ENCODE measurements around the gene NOVA1.
"Not testable (repeated sequence)": the region's sequence is repeated elsewhere in the genome, so short reads cannot be mapped to it uniquely, and the experiment has no call there.

The NOVA1 gene
- 0 reads per million in 3 donors for total RNA-seq

- no peaks in the 10 kb centered on the region for H3K36me3 ChIP-seq (ENCODE audit: control insufficient read depth, insufficient read depth, low read length)
- H3K9me3 ChIP-seq (ENCODE audit: control insufficient read depth, low read length), result no peaks in the 10 kb centered on the region
- H3K27ac ChIP-seq (ENCODE audit: insufficient read depth, low read length, poor library complexity, severe bottlenecking), result no peak within 1 kb of the TSS
- H3K4me3 ChIP-seq (ENCODE audit: insufficient read depth, low read depth, low read length, poor library complexity, severe bottlenecking), result no peak within 1 kb of the TSS
- no peaks in the 10 kb centered on the region for H3K27me3 ChIP-seq (replicated peaks; ENCODE audit: control insufficient read depth, insufficient read depth, low read length, poor library complexity, severe bottlenecking)
- H3K4me1 ChIP-seq (ENCODE audit: control insufficient read depth, insufficient read depth, low read length, poor library complexity, severe bottlenecking), result no peaks in the 10 kb centered on the region
- no peak for DNase-seq
Measured at GRCh38 chr14:26597589-26598080, at the start of gene NOVA1. NOVA1 (minus strand) TSS chr14:26598033; CDS start chr14:26597436, 597 bp downstream.

GRCh38 chr14:26645057-26645456 lies 47.2 kb upstream of the NOVA1 start:
- not testable (repeated sequence) for H3K27me3 ChIP-seq (replicated peaks; ENCODE audit: control insufficient read depth, insufficient read depth, low read length, poor library complexity, severe bottlenecking); H3K27ac ChIP-seq (ENCODE audit: insufficient read depth, low read length, poor library complexity, severe bottlenecking); H3K4me3 ChIP-seq (ENCODE audit: insufficient read depth, low read depth, low read length, poor library complexity, severe bottlenecking); H3K9me3 ChIP-seq (ENCODE audit: control insufficient read depth, low read length); DNase-seq; H3K36me3 ChIP-seq (ENCODE audit: control insufficient read depth, insufficient read depth, low read length); H3K4me1 ChIP-seq (ENCODE audit: control insufficient read depth, insufficient read depth, low read length, poor library complexity, severe bottlenecking)

- no peak for DNase-seq
- no peaks in the 10 kb centered on the region for H3K4me1 ChIP-seq (ENCODE audit: control insufficient read depth, insufficient read depth, low read length, poor library complexity, severe bottlenecking)
- no peak overlapping the region for H3K4me3 ChIP-seq (ENCODE audit: insufficient read depth, low read depth, low read length, poor library complexity, severe bottlenecking)
- no peaks in the 10 kb centered on the region for H3K36me3 ChIP-seq (ENCODE audit: control insufficient read depth, insufficient read depth, low read length)
- no peaks in the 10 kb centered on the region for H3K27me3 ChIP-seq (replicated peaks; ENCODE audit: control insufficient read depth, insufficient read depth, low read length, poor library complexity, severe bottlenecking)
- no peaks in the 10 kb centered on the region for H3K9me3 ChIP-seq (ENCODE audit: control insufficient read depth, low read length)
- no peak overlapping the region for H3K27ac ChIP-seq (ENCODE audit: insufficient read depth, low read length, poor library complexity, severe bottlenecking)
Measured at GRCh38 chr14:26636561-26636960, 38.7 kb upstream of the NOVA1 start.

- H3K4me3 ChIP-seq (ENCODE audit: insufficient read depth, low read depth, low read length, poor library complexity, severe bottlenecking); H3K36me3 ChIP-seq (ENCODE audit: control insufficient read depth, insufficient read depth, low read length); H3K27ac ChIP-seq (ENCODE audit: insufficient read depth, low read length, poor library complexity, severe bottlenecking); DNase-seq; H3K4me1 ChIP-seq (ENCODE audit: control insufficient read depth, insufficient read depth, low read length, poor library complexity, severe bottlenecking); H3K9me3 ChIP-seq (ENCODE audit: control insufficient read depth, low read length); H3K27me3 ChIP-seq (replicated peaks; ENCODE audit: control insufficient read depth, insufficient read depth, low read length, poor library complexity, severe bottlenecking): not testable (repeated sequence)
Measured at GRCh38 chr14:26634946-26635345, 37.1 kb upstream of the NOVA1 start.

- no peaks in the 10 kb centered on the region for H3K4me1 ChIP-seq (ENCODE audit: control insufficient read depth, insufficient read depth, low read length, poor library complexity, severe bottlenecking)
- H3K4me3 ChIP-seq (ENCODE audit: insufficient read depth, low read depth, low read length, poor library complexity, severe bottlenecking), result no peak overlapping the region
- DNase-seq, result no peak
- no peaks in the 10 kb centered on the region for H3K27me3 ChIP-seq (replicated peaks; ENCODE audit: control insufficient read depth, insufficient read depth, low read length, poor library complexity, severe bottlenecking)
- no peaks in the 10 kb centered on the region for H3K36me3 ChIP-seq (ENCODE audit: control insufficient read depth, insufficient read depth, low read length)
- no peaks in the 10 kb centered on the region for H3K9me3 ChIP-seq (ENCODE audit: control insufficient read depth, low read length)
- no peak overlapping the region for H3K27ac ChIP-seq (ENCODE audit: insufficient read depth, low read length, poor library complexity, severe bottlenecking)
Measured at GRCh38 chr14:26626256-26626655, 28.4 kb upstream of the NOVA1 start.

- Histone ChIP-seq H3K9me3 (ENCODE audit: control insufficient read depth, low read length) (no peaks in the 10 kb centered on the region), H3K4me1 (ENCODE audit: control insufficient read depth, insufficient read depth, low read length, poor library complexity, severe bottlenecking) (no peaks in the 10 kb centered on the region), H3K36me3 (ENCODE audit: control insufficient read depth, insufficient read depth, low read length) (no peaks in the 10 kb centered on the region), H3K4me3 (ENCODE audit: insufficient read depth, low read depth, low read length, poor library complexity, severe bottlenecking) (no peak overlapping the region), H3K27me3 (replicated peaks; ENCODE audit: control insufficient read depth, insufficient read depth, low read length, poor library complexity, severe bottlenecking) (no peaks in the 10 kb centered on the region), H3K27ac (ENCODE audit: insufficient read depth, low read length, poor library complexity, severe bottlenecking) (no peak overlapping the region)
- no peak for DNase-seq
Measured at GRCh38 chr14:26622611-26623010, 24.8 kb upstream of the NOVA1 start.

- Histone ChIP-seq H3K36me3 (ENCODE audit: control insufficient read depth, insufficient read depth, low read length) (no peaks in the 10 kb centered on the region), H3K27me3 (replicated peaks; ENCODE audit: control insufficient read depth, insufficient read depth, low read length, poor library complexity, severe bottlenecking) (no peaks in the 10 kb centered on the region), H3K4me1 (ENCODE audit: control insufficient read depth, insufficient read depth, low read length, poor library complexity, severe bottlenecking) (no peaks in the 10 kb centered on the region), H3K27ac (ENCODE audit: insufficient read depth, low read length, poor library complexity, severe bottlenecking) (no peak overlapping the region), H3K4me3 (ENCODE audit: insufficient read depth, low read depth, low read length, poor library complexity, severe bottlenecking) (no peak overlapping the region), H3K9me3 (ENCODE audit: control insufficient read depth, low read length) (no peaks in the 10 kb centered on the region)
- no peak for DNase-seq
Measured at GRCh38 chr14:26621807-26622560, 24.2 kb upstream of the NOVA1 start.

GRCh38 chr14:26621364-26621763 lies 23.5 kb upstream of the NOVA1 start:
- no peak overlapping the region for H3K27ac ChIP-seq (ENCODE audit: insufficient read depth, low read length, poor library complexity, severe bottlenecking)
- no peaks in the 10 kb centered on the region for H3K9me3 ChIP-seq (ENCODE audit: control insufficient read depth, low read length)
- no peaks in the 10 kb centered on the region for H3K4me1 ChIP-seq (ENCODE audit: control insufficient read depth, insufficient read depth, low read length, poor library complexity, severe bottlenecking)
- DNase-seq, result no peak
- H3K36me3 ChIP-seq (ENCODE audit: control insufficient read depth, insufficient read depth, low read length), result no peaks in the 10 kb centered on the region
- no peak overlapping the region for H3K4me3 ChIP-seq (ENCODE audit: insufficient read depth, low read depth, low read length, poor library complexity, severe bottlenecking)
- H3K27me3 ChIP-seq (replicated peaks; ENCODE audit: control insufficient read depth, insufficient read depth, low read length, poor library complexity, severe bottlenecking), result no peaks in the 10 kb centered on the region

- no peaks in the 10 kb centered on the region for H3K36me3 ChIP-seq (ENCODE audit: control insufficient read depth, insufficient read depth, low read length)
- DNase-seq, result no peak
Measured at GRCh38 chr14:26611259-26611658, 13.4 kb upstream of the NOVA1 start.

GRCh38 chr14:26606729-26607312 lies 9.0 kb upstream of the NOVA1 start:
- Histone ChIP-seq H3K27ac (ENCODE audit: insufficient read depth, low read length, poor library complexity, severe bottlenecking) (no peak overlapping the region), H3K4me1 (ENCODE audit: control insufficient read depth, insufficient read depth, low read length, poor library complexity, severe bottlenecking) (no peaks in the 10 kb centered on the region), H3K9me3 (ENCODE audit: control insufficient read depth, low read length) (no peaks in the 10 kb centered on the region), H3K27me3 (replicated peaks; ENCODE audit: control insufficient read depth, insufficient read depth, low read length, poor library complexity, severe bottlenecking) (no peaks in the 10 kb centered on the region), H3K36me3 (ENCODE audit: control insufficient read depth, insufficient read depth, low read length) (no peaks in the 10 kb centered on the region), H3K4me3 (ENCODE audit: insufficient read depth, low read depth, low read length, poor library complexity, severe bottlenecking) (no peak overlapping the region)
- DNase-seq, result no peak

More at GRCh38 chr14:26611259-26611658, 13.4 kb upstream of the NOVA1 start:
- Histone ChIP-seq H3K9me3 (ENCODE audit: control insufficient read depth, low read length) (peaks cover 4% of the 10 kb centered on the region), H3K27me3 (replicated peaks; ENCODE audit: control insufficient read depth, insufficient read depth, low read length, poor library complexity, severe bottlenecking) (no peaks in the 10 kb centered on the region), H3K4me3 (ENCODE audit: insufficient read depth, low read depth, low read length, poor library complexity, severe bottlenecking) (no peak overlapping the region), H3K4me1 (ENCODE audit: control insufficient read depth, insufficient read depth, low read length, poor library complexity, severe bottlenecking) (no peaks in the 10 kb centered on the region), H3K27ac (ENCODE audit: insufficient read depth, low read length, poor library complexity, severe bottlenecking) (no peak overlapping the region)
